Measurements from ENCODE around the gene TP53TG5. TPM values are rescaled to one million over a fixed set of nuclear protein-coding genes. Genes with fewer than 3 reads are reported as not detected.

TP53TG5 gene
- total and polyA plus RNA-seq, 10 of the 15 experiments (the other 5 are each of a cell fraction or from before 2014, with no cell fraction given) = 0.24 TPM; not detected in 9

GRCh38 chr20:45341939-45342854 lies 35.9 kb downstream of the TP53TG5 start:
- no peaks in the 10 kb centered on the region for H3K9me3 ChIP-seq (replicated peaks; ENCODE audit: control insufficient read depth, insufficient read depth, low read length)
- no peak overlapping the region for H3K4me3 ChIP-seq
- 0 out of 4 replicates have a peak, but pooled peaks cover 0 to 3% of the 10 kb centered on the region in 2 experiments for H3K27me3 ChIP-seq (replicated peaks in 1 of 2; ENCODE audit: control insufficient read depth in 2 of 2, insufficient read depth in 2 of 2, low read length in 1 of 2)
- ChIA-PET CTCF (interaction anchor here (0.9 kb wide), 1 partner anchor 96 kb away, joined by 4 read pairs; no protein-coding TSS in a partner anchor), SMC1A (ENCODE audit: uncharacterized antibody, unreplicated experiment) (interaction anchor here (0.6 kb wide), 1 partner anchor 94 kb away, joined by 3 read pairs; no protein-coding TSS in a partner anchor), RAD21 (ENCODE audit: unreplicated experiment) (no interaction called here), POLR2A (no interaction called here)
- no peak overlapping the region for H3K4me2 ChIP-seq (ENCODE audit: control insufficient read depth, insufficient read depth)
- ATAC-seq (no peak), DNase-seq (ENCODE audit: low read depth, low spot score) (no peak), FAIRE-seq (no peak)
- intact Hi-C loops (cut with micrococcal nuclease; ENCODE audit: unreplicated experiment) (no loop called here), in situ Hi-C loops (cut with MboI) (no loop called here)
- H4K20me1 ChIP-seq (ENCODE audit: control insufficient read depth, insufficient read depth) = peaks cover 2% of the 10 kb centered on the region; the same call in 1 of the 2 replicates
- H3K36me3 ChIP-seq (ENCODE audit: control insufficient read depth in 2 of 2, insufficient read depth in 2 of 2, low read length in 1 of 2) = no peaks in the 10 kb centered on the region
- H2AFZ ChIP-seq (ENCODE audit: control insufficient read depth, low read depth, low read length) = no peak overlapping the region
- 41% methylated on average over 16 of the region's 16 CpGs for WGBS (ENCODE audit: insufficient coverage, insufficient replicate concordance, low lambda C conversion rate, missing lambda C conversion rate)
- no peaks in the 10 kb centered on the region for H3K79me2 ChIP-seq (ENCODE audit: control insufficient read depth, insufficient read depth, low read length)
- peaks cover 6% of the 10 kb centered on the region for H3K4me1 ChIP-seq (ENCODE audit: control insufficient read depth, insufficient read depth, low read length)
- no peak overlapping the region for H3K27ac ChIP-seq (ENCODE audit: control insufficient read depth, insufficient read depth)
- no TSS peak for BruUV-seq (replicated peaks)
- H3K9ac ChIP-seq (ENCODE audit: control insufficient read depth, insufficient read depth, low read length) = no peak overlapping the region
- TF ChIP-seq JUND (IDR thresholded peaks at IDR 0.05; ENCODE audit: low read depth, low read length) (no peak), BMI1 (IDR thresholded peaks at IDR 0.05; ENCODE audit: borderline replicate concordance) (no peak), KDM1A (IDR thresholded peaks at IDR 0.05; ENCODE audit: borderline replicate concordance) (no peak), CHD2 (IDR thresholded peaks at IDR 0.05; ENCODE audit: borderline replicate concordance, low read depth, low read length) (no peak), EGR1 (IDR thresholded peaks at IDR 0.05; ENCODE audit: borderline replicate concordance in 1 of 2, low read depth in 2 of 2, low read length in 2 of 2) (no peak), NFIC (IDR thresholded peaks at IDR 0.05; ENCODE audit: low read depth, low read length) (no peak), TCF7 (IDR thresholded peaks at IDR 0.05; ENCODE audit: borderline replicate concordance) (no peak), BCL11A (IDR thresholded peaks at IDR 0.05; ENCODE audit: low read depth, low read length) (no peak), PBX3 (IDR thresholded peaks at IDR 0.05; ENCODE audit: insufficient replicate concordance, low read depth, low read length) (no peak), CUX1 (IDR thresholded peaks at IDR 0.05; ENCODE audit: insufficient replicate concordance, low read depth, low read length) (no peak), KAT2A (conservative IDR thresholded peaks at IDR 0.05; ENCODE audit: control insufficient read depth, low read depth, low read length) (no peak), ZBTB4 (CRISPR knock-in tag; IDR thresholded peaks at IDR 0.05) (no peak), BACH1 (IDR thresholded peaks at IDR 0.05; ENCODE audit: borderline replicate concordance) (no peak)

All from GM12878 (cell line).